HepG2 (cell line): ENCODE results near the gene MTUS2. TPM values are rescaled to one million over a fixed set of nuclear protein-coding genes. Genes with fewer than 3 reads are reported as not detected.

ENCODE experiments used
- ATAC-seq: fragments of 200-7000 bp; cut with Tn5 transposase; 3 replicates; pipeline ENCODE4 v1.9.1; 2020; ENCODE audit warnings: mild to moderate bottlenecking, moderate library complexity
- BruUV-seq: library from RNA; stranded (reverse); fragments of 400-500 nt; replicated peaks from 2 replicates; lab custom pipeline; 2021; lab: Mats Ljungman, UMichigan
- CTCF ChIA-PET: fragments of 300-600 bp; formaldehyde crosslinking; extraction: SDS; loops from one replicate; lab custom pipeline; 2021; ENCODE audit warnings: low total read pairs, inconsistent platforms, low intra/inter-chr PET ratio; lab: Yijun Ruan, JAX
- POLR2A ChIA-PET: fragments of 350-600 bp; sonication (Branson Sonifier 250); formaldehyde crosslinking; loops from one replicate; lab custom pipeline; 2020; ENCODE audit warnings: antibody characterized with exemption, inconsistent platforms; lab: Yijun Ruan, JAX
- DNase-seq: peaks from one replicate; pipeline ENCODE4 v3.0.0-alpha.2; 2015; ENCODE audit warnings: low spot score
- FAIRE-seq: peaks from 3 replicates; lab custom pipeline; 2011; peaks lifted over from hg19 to GRCh38; lab: Jason Lieb, UNC
- H2AFZ ChIP-seq: one replicate; pipeline ENCODE4 v1.6.1; 2011; ENCODE audit warnings: low read length, inconsistent platforms
- H3K27ac ChIP-seq: fragments of 300-600 bp; 3 replicates; pipeline ENCODE4 v1.8.0; 2011; ENCODE audit warnings: mixed run types, mild to moderate bottlenecking, mixed read lengths, low read length, inconsistent platforms; ENCODE audit not compliant: insufficient read depth; ENCODE audit errors: extremely low read length
- H3K27me3 ChIP-seq, 2 experiments: fragments of 200-600 bp in 1 of 2; 2 replicates in 1 of 2; 3 replicates in 1 of 2; pipeline versions ENCODE4 v1.6.0 to v1.8.0; 2011; ENCODE audit warnings: low read length in 2 of 2, mild to moderate bottlenecking in 2 of 2, moderate library complexity in 2 of 2, inconsistent platforms in 1 of 2; ENCODE audit not compliant: insufficient read depth in 2 of 2, control insufficient read depth in 1 of 2
- H3K36me3 ChIP-seq, 2 experiments: fragments of 200-600 bp in 1 of 2; replicated peaks in 1 of 2; 2 replicates in 1 of 2; 3 replicates in 1 of 2; pipeline versions ENCODE4 v1.5.1 to v1.8.0; 2011; ENCODE audit warnings: low read length in 2 of 2, inconsistent platforms in 1 of 2; ENCODE audit not compliant: insufficient read depth in 2 of 2, control insufficient read depth in 1 of 2
- H3K4me1 ChIP-seq: 2 replicates; pipeline ENCODE4 v1.5.1; 2012; ENCODE audit warnings: low read length, inconsistent platforms; ENCODE audit not compliant: insufficient read depth
- H3K4me2 ChIP-seq: 2 replicates; pipeline ENCODE4 v1.6.0; 2011; ENCODE audit warnings: low read depth, low read length, inconsistent platforms
- H3K4me3 ChIP-seq, 3 experiments: fragments of 200-600 bp in 1 of 3; sonication (generic), shearing (Covaris generic) in 1 of 3; replicated peaks in 1 of 3; 2 replicates each; pipeline ENCODE4 v1.5.1; 2011 to 2016; ENCODE audit warnings: low read length in 3 of 3, inconsistent platforms in 2 of 3, low read depth in 2 of 3, mild to moderate bottlenecking in 2 of 3, control low read depth in 1 of 3, mixed read lengths in 1 of 3; ENCODE audit not compliant: insufficient read depth in 1 of 3
- H3K79me2 ChIP-seq: one replicate; pipeline ENCODE4 v1.6.1; 2011; ENCODE audit warnings: low read length, inconsistent platforms; ENCODE audit not compliant: insufficient read depth
- H3K9ac ChIP-seq: 2 replicates; pipeline ENCODE4 v1.6.0; 2011; ENCODE audit warnings: mild to moderate bottlenecking, low read depth, low read length, inconsistent platforms; ENCODE audit not compliant: insufficient read depth
- H3K9me3 ChIP-seq: 2 replicates; pipeline ENCODE4 v1.5.1; 2012; ENCODE audit warnings: mild to moderate bottlenecking, low read length
- H4K20me1 ChIP-seq: 2 replicates; pipeline ENCODE4 v1.6.0; 2011; ENCODE audit warnings: inconsistent platforms, mild to moderate bottlenecking, low read length, moderate library complexity; ENCODE audit not compliant: insufficient read depth
- ATF7 ChIP-seq, 2 experiments: fragments of 450-650 bp in 1 of 2; sonication (generic) in 1 of 2; formaldehyde crosslinking in 1 of 2; IDR thresholded peaks; 2 replicates each; pipeline versions ENCODE4 v1.4.0 to v1.6.1; 2016 to 2020; ENCODE audit warnings: antibody characterized with exemption in 1 of 2, mild to moderate bottlenecking in 1 of 2, missing genetic modification reagents in 1 of 2
- ATRX ChIP-seq: sonication (generic); formaldehyde crosslinking; IDR thresholded peaks from 2 replicates; pipeline ENCODE4 v1.4.0; 2020; ENCODE audit warnings: missing genetic modification reagents, borderline replicate concordance
- CREB1 ChIP-seq, 2 experiments: fragments of 450-650 bp in 1 of 2; IDR thresholded peaks; 2 replicates each; pipeline ENCODE4 v1.6.1; 2016 to 2017; ENCODE audit warnings: control low read depth in 1 of 2, mild to moderate bottlenecking in 1 of 2, missing compliant biosample characterization in 1 of 2, missing genetic modification characterization in 1 of 2
- GFI1 ChIP-seq: sonication (generic); formaldehyde crosslinking; IDR thresholded peaks from 2 replicates; pipeline ENCODE4 v1.5.0; 2020; ENCODE audit warnings: missing genetic modification reagents, mild to moderate bottlenecking, borderline replicate concordance
- HDAC1 ChIP-seq: sonication (generic); formaldehyde crosslinking; IDR thresholded peaks from 2 replicates; pipeline ENCODE4 v1.5.1; 2020; ENCODE audit warnings: mild to moderate bottlenecking, missing genetic modification reagents
- KMT2A ChIP-seq: sonication (generic); formaldehyde crosslinking; IDR thresholded peaks from 2 replicates; pipeline ENCODE4 v1.4.0; 2020; ENCODE audit warnings: missing genetic modification reagents
- NBN ChIP-seq: fragments of 450-650 bp; conservative IDR thresholded peaks from 2 replicates; pipeline ENCODE4 v1.6.1; 2017
- POLR2A ChIP-seq, 2 experiments: IDR thresholded peaks; 2 replicates each; pipeline ENCODE4 v1.6.1; 2011; ENCODE audit warnings: low read depth in 2 of 2, low read length in 2 of 2, mild to moderate bottlenecking in 1 of 2, moderate library complexity in 1 of 2; ENCODE audit not compliant: insufficient read depth in 1 of 2
- RXRA ChIP-seq: sonication (generic); formaldehyde crosslinking; IDR thresholded peaks from 2 replicates; pipeline ENCODE4 v1.5.1; 2020; ENCODE audit warnings: missing genetic modification reagents
- SALL1 ChIP-seq: sonication (generic); formaldehyde crosslinking; IDR thresholded peaks from 2 replicates; pipeline ENCODE4 v1.8.0; 2022; ENCODE audit warnings: mild to moderate bottlenecking, missing genetic modification reagents
- SKIL ChIP-seq: sonication (generic); formaldehyde crosslinking; IDR thresholded peaks from 2 replicates; pipeline ENCODE4 v1.8.0; 2022; ENCODE audit warnings: missing genetic modification reagents, mild to moderate bottlenecking, moderate library complexity, borderline replicate concordance
- ZNF3 ChIP-seq: IDR thresholded peaks from 2 replicates; pipeline ENCODE4 v1.7.0; 2017; ENCODE audit warnings: inconsistent platforms
- ZNF615 ChIP-seq: sonication (generic); formaldehyde crosslinking; IDR thresholded peaks from 2 replicates; pipeline ENCODE4 v1.5.0; 2020; ENCODE audit warnings: mild to moderate bottlenecking, missing genetic modification reagents, borderline replicate concordance
- ZNF777 ChIP-seq: sonication (generic); formaldehyde crosslinking; IDR thresholded peaks from 2 replicates; pipeline ENCODE4 v1.4.0; 2020; ENCODE audit warnings: missing genetic modification reagents
- ZNF841 ChIP-seq: sonication (generic); formaldehyde crosslinking; IDR thresholded peaks from 2 replicates; pipeline ENCODE4 v1.8.1; 2023; ENCODE audit warnings: missing genetic modification reagents, borderline replicate concordance
- WGBS: methylation state at CpG from one replicate; pipeline ENCODE4 v1.1.6; 2017; ENCODE audit warnings: low lambda C conversion rate; 5-methylcytosine and 5-hydroxymethylcytosine counted together
- in situ Hi-C: cut with HindIII; loops from 2 replicates; pipeline ENCODE4 v1.10.0; 2017; ENCODE audit warnings: low pct_unique_long_range_greater_than_20kb; ENCODE audit not compliant: extremely low pct_ligation_motif_present
- intact Hi-C: fragments of 100-400 bp; cut with micrococcal nuclease; formaldehyde crosslinking; loops from one replicate; pipeline ENCODE4 v1.10.0; 2022; ENCODE audit not compliant: unreplicated experiment
- polyA plus RNA-seq, 8 experiments: library from polyadenylated mRNA; depleted of rRNA in 3 of 8; stranded (reverse) in 7 of 8; unstranded in 1 of 8; fragments of >200 nt; fragmentation: Illumina TruSeq in 4 of 8; extraction: Trizol in 4 of 8; gene quantifications; 2 replicates each; pipeline versions ENCODE4 v1.2.1 to v1.2.3, GENCODE V29; 2011 to 2016; ENCODE audit warnings: low read depth in 4 of 8, missing spikeins in 1 of 8, mixed read lengths in 1 of 8; ENCODE audit not compliant: insufficient read depth in 1 of 8
- total RNA-seq, 5 experiments: library from RNA; depleted of rRNA; stranded (reverse); fragments of >200 nt; fragmentation: Illumina TruSeq; extraction: Trizol; gene quantifications; 2 replicates each; pipeline ENCODE4 v1.2.3, GENCODE V29; 2016; ENCODE audit warnings: low read depth in 1 of 5
- TF ChIP-seq, protein P1 (sequence below): sonication (generic); formaldehyde crosslinking; IDR thresholded peaks from 2 replicates; pipeline ENCODE4 v1.5.1; 2020; ENCODE audit warnings: missing genetic modification reagents, mild to moderate bottlenecking, borderline replicate concordance

The MTUS2 gene
- total and polyA plus RNA-seq, 2 of the 13 experiments (the other 11 are each of a cell fraction or from before 2014, with no cell fraction given), result not detected

DNA sequence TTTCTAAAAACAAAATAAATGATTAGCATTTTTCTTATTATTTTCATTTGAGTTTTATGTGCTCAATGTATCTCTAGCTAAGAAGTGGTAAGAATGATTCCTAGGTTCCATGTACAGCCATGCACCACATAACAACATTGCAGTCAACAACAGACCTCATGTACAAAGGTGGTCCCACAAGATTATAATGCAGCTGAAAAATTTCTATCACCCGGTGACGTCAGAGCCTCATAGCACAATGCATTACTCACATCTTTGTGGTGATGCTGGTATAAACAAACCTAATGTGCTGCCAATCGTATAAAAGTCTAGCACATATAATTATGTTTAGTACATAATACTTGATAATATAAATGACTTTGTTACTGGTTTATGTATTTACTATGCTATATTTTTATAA is 654.9 kb downstream of the MTUS2 start:
- no peaks in the 10 kb centered on the region for H3K36me3 ChIP-seq
- WGBS, result 24% methylated on average over 3 of the region's 3 CpGs
- ATAC-seq (no peak), DNase-seq (no peak), FAIRE-seq (no peak)
- H3K9ac ChIP-seq, result no peak overlapping the region
- no peak overlapping the region for H3K4me2 ChIP-seq
- in situ Hi-C loops (no loop called here), intact Hi-C loops (no loop called here)
- no peak overlapping the region for H3K4me3 ChIP-seq
- peaks cover 0 to 15% of the 10 kb centered on the region in 2 experiments; a peak in 3 of 5 replicates for H3K27me3 ChIP-seq
- TF ChIP-seq ATRX (CRISPR knock-in tag) (no peak), GFI1 (CRISPR knock-in tag) (no peak), ATF7 (IDR thresholded peaks at IDR 0.05) (peak; percentile 77), ATF7 (CRISPR knock-in tag; IDR thresholded peaks at IDR 0.05) (no peak), SALL1 (CRISPR knock-in tag) (no peak), CREB1 (IDR thresholded peaks at IDR 0.05) (peak; percentile 94), CREB1 (CRISPR knock-in tag; IDR thresholded peaks at IDR 0.05) (no peak)
- TF ChIP-seq, protein P1, sequence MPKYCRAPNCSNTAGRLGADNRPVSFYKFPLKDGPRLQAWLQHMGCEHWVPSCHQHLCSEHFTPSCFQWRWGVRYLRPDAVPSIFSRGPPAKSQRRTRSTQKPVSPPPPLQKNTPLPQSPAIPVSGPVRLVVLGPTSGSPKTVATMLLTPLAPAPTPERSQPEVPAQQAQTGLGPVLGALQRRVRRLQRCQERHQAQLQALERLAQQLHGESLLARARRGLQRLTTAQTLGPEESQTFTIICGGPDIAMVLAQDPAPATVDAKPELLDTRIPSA (CRISPR knock-in tag), result no peak
- H4K20me1 ChIP-seq, result no peaks in the 10 kb centered on the region; the same call in 1 of the 2 replicates
- CTCF ChIA-PET, result no interaction called here
- POLR2A ChIA-PET, result no interaction called here
- no peak overlapping the region for H2AFZ ChIP-seq
- BruUV-seq, result no TSS peak
- H3K9me3 ChIP-seq, result no peaks in the 10 kb centered on the region
- H3K4me1 ChIP-seq, result no peaks in the 10 kb centered on the region
- H3K79me2 ChIP-seq, result no peaks in the 10 kb centered on the region
- H3K27ac ChIP-seq, result no peak overlapping the region

DNA sequence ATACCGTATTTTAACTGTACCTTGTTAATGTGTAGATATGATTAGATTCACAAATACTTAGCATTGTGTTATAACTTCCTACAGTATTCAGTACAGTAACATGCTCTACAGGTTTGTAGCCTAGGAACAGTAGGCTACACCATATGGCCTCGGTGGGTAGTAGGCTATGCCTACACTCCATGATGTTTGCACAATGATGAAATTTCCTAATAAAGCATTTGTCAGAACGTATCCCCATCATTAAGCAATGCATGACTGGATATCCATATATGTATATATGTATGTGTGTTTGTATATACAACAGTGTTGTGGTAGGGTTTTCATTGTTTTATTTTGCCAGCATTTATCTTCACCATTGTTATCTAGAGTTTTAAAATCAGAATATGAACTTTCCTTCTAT is 655.9 kb downstream of the MTUS2 start:
- H3K4me2 ChIP-seq, result no peak overlapping the region
- CTCF ChIA-PET, result no interaction called here
- BruUV-seq, result no TSS peak
- H3K27me3 ChIP-seq, result peaks cover 2 to 19% of the 10 kb centered on the region in 2 experiments; a peak in 3 of 5 replicates
- no peak overlapping the region for H2AFZ ChIP-seq
- WGBS, result 0% methylated on average over 3 of the region's 3 CpGs
- DNase-seq (no peak), FAIRE-seq (no peak), ATAC-seq (no peak)
- no peaks in the 10 kb centered on the region for H3K4me1 ChIP-seq
- no peaks in the 10 kb centered on the region for H3K36me3 ChIP-seq
- no peak overlapping the region for H3K4me3 ChIP-seq
- POLR2A ChIA-PET, result no interaction called here
- intact Hi-C loops (no loop called here), in situ Hi-C loops (no loop called here)
- no peaks in the 10 kb centered on the region for H3K9me3 ChIP-seq
- no peaks in the 10 kb centered on the region; the same call in 1 of the 2 replicates for H4K20me1 ChIP-seq
- H3K79me2 ChIP-seq, result no peaks in the 10 kb centered on the region
- no peak overlapping the region for H3K27ac ChIP-seq
- H3K9ac ChIP-seq, result no peak overlapping the region
- no peak for TF ChIP-seq ZNF3
- no peak for TF ChIP-seq POLR2A (IDR thresholded peaks at IDR 0.05; ENCODE audit: insufficient read depth in 1 of 2, low read depth in 2 of 2, low read length in 2 of 2)
- no peak for TF ChIP-seq KMT2A (CRISPR knock-in tag)
- TF ChIP-seq SKIL, result no peak
- no peak for TF ChIP-seq ZNF615 (CRISPR knock-in tag)
- TF ChIP-seq HDAC1 (CRISPR knock-in tag), result no peak
- no peak for TF ChIP-seq RXRA (CRISPR knock-in tag)
- TF ChIP-seq NBN, result no peak
- TF ChIP-seq ZNF777 (CRISPR knock-in tag), result no peak
- no peak for TF ChIP-seq ZNF841
